Adipose tissue (tissue), 3 donors: Measurements from ENCODE around the gene PIGX. TPM values are rescaled to one million over a fixed set of nuclear protein-coding genes. Genes with fewer than 3 reads are reported as not detected.
"Not testable (repeated sequence)": the region's sequence is repeated elsewhere in the genome, so short reads cannot be mapped to it uniquely, and the experiment has no call there.

Experiments
- H3K27ac ChIP-seq: one replicate; pipeline ENCODE4 v1.5.1; 2013; ENCODE audit warnings: low read depth, low read length
- WGBS, 3 donors: extraction: QIAGEN DNeasy Blood & Tissue Kit; methylation state at CpG; one replicate each; pipeline ENCODE4 v1.1.7; 2013; 5-methylcytosine and 5-hydroxymethylcytosine counted together
- polyA plus RNA-seq, 3 donors: library from polyadenylated mRNA; stranded (reverse); fragments of 200-250 nt; gene quantifications; one replicate each; pipeline ENCODE4 v1.2.3, GENCODE V29; 2013
- donor health status: healthy with polysubstance abuse.
- donor health status: Bipolar disorder and iron deficiency.
- donor health status: healthy.

Gene PIGX
- polyA plus RNA-seq, 3 donors: 7.2 to 11.1 (median 10.1) TPM

DNA sequence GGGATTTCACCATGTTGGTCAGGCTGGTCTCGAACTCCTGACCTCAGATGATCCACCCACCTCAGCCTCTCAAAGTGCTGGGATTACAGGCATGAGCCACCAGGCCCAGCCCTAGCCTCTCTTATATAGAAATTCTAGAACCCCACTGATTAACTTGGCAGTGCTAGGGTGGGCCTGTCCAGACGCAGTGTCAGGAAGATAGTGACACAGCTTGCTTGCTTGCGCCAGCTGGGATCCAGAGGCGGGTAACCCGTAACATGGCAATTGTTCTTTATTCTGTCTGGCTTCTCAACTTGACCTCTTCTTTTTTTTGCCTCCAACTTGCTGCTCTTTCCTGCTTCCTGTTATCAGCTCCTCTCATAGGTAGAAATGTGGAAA is 16.3 kb upstream of the PIGX start:
- no peak overlapping the region for H3K27ac ChIP-seq
- 83 to 93% (median 86%) methylated on average over 5 of the region's 5 CpGs for WGBS, 3 donors

DNA sequence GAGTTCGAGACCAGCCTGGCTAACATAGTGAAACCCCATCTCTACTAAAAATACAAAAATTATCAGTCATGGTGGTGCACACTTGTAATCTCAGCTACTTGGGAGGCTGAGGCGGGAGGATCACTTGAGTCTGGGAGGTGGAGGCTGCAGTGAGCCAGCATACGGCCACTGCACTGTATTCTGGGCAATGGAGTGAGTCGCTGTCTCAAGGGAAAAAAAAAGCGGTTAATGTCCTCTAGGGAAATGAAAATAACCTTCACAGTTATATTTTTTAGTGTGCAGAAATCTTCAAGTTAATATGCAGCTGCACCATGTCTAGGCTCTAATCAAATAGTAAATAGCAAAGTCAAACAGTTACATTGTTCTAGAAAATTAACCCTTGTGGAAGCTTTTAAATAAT is 14.9 kb upstream of the PIGX start:
- no peak overlapping the region for H3K27ac ChIP-seq
- WGBS, 3 donors: 57 to 87% (median 83%) methylated on average over 5 of the region's 5 CpGs

DNA sequence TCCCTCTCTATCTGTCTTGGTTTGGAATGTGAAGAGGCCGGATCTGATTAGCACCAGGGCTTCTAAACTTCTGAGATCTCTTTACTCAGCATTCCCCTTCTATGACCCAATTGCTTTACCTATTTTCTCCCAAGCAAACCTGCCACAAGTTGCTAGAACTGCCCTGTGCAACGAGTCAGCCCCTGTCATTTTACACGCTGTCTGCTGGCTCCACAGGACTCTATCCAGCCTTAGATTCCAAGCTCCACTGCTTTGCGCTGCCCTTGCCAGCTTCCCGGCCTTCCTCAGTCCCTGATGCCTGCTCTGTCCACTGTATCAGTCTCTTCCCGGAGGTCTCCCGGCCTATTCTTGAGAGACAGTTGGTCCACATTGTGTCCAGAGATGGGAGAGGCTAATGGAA is 12.4 kb upstream of the PIGX start:
- WGBS, 3 donors: 90 to 91% (median 90%) methylated on average over 7 of the region's 7 CpGs
- no peak overlapping the region for H3K27ac ChIP-seq

DNA sequence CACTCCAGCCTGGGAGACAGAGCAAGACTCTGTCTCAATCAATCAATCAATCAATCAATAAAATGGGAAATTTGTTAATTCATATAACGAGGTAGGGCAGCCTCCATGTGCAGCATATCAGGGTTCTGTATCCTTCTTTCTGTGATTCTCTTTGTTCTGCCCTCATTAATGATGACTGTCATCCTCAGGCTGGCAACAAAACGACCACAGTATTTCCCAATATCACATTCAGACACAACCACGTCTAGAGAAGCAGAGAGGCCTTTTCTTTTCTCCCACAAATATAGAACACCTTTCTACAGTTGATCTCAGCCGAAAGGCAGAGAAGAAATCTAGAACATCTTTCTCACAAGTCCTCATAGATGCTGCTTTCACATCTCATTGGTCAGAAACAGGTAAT is 11.4 kb upstream of the PIGX start:
- 60 to 77% (median 61%) methylated on average over 4 of the region's 4 CpGs for WGBS, 3 donors
- H3K27ac ChIP-seq: no peak overlapping the region

DNA sequence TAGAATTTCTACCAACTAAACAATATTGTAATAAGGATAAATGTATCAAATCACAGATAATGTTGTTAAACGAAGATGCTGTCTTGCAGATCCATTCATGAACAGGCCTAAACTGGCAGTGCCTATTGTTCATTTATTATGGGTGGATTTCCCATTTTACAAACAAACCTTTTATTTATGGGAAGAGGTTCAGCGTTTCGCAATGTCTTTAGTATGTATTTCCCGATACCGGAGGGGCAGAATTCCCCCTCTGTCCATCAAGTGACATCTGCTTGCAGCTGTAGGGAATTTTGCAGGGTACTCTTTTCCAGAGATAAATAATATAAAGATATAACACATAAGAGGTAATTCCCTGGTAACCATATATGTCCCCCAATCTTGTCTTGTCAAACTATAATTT is 5.8 kb upstream of the PIGX start:
- no peak overlapping the region for H3K27ac ChIP-seq
- 67 to 84% (median 76%) methylated on average over 5 of the region's 5 CpGs for WGBS, 3 donors

DNA sequence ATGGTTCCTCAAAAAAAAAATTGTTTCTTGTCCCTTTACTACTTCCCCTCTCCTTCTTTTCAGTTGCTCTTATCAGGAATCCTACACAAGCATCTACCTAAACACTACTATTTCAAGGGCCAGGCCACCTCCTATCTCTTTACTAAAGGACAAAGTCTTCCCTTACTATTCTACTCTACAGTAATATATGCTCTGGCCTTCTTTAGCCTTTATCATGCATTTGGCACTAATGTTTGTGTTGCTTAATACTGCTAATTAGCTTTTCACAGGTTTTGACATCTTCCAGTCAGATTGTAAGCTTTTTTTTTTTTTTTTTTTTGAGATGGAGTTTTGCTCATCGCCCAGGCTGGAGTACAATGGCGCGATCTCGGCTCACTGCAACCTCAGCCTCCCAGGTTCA is 5.4 kb upstream of the PIGX start:
- H3K27ac ChIP-seq: no peak overlapping the region
- 98 to 100% (median 99%) methylated on average over 4 of the region's 4 CpGs for WGBS, 3 donors

DNA sequence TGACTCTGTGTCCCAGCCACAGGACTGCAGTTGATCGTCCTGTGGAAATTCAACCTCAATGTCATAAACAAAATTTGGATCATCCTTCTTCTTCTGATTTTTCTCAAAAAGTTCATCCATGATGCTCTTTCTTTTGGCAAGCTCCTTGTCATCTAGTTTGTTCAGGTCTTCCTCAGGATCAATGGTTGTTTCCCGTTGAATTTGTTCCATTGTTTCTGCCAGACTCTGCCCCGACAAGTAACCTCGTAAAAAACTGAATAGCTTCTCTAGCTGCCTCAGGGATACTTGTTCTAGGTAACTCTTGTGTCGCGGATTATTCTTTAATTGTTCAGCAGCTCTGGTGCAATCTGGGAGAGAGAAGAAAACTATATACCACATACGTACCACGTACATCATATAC is 4.6 kb upstream of the PIGX start:
- 87 to 95% (median 89%) methylated on average over 8 of the region's 8 CpGs for WGBS, 3 donors

DNA sequence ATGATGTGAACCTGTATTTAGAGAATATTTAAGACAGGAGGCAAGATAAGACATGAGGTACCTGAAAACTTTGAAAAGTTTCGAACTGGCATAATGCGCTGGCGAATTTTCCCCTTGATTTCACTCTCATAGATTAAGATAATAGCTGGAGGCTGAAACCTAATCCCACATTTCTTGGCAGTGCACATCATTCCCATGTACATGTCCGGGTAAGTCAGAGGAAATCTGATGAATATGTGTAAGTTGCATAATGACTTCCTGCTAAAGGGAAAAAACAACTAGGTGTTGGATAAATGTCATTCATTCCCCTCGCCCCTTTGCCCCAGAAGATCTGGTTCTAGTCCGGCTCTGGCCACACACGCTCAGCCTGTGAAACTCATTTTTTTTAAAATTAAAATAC is 3.7 kb upstream of the PIGX start:
- H3K27ac ChIP-seq: no peak overlapping the region
- WGBS, 3 donors: 73 to 86% (median 77%) methylated on average over 7 of the region's 7 CpGs

More for the DNA sequence above, 4.6 kb upstream of the PIGX start:
- H3K27ac ChIP-seq: no peak overlapping the region

DNA sequence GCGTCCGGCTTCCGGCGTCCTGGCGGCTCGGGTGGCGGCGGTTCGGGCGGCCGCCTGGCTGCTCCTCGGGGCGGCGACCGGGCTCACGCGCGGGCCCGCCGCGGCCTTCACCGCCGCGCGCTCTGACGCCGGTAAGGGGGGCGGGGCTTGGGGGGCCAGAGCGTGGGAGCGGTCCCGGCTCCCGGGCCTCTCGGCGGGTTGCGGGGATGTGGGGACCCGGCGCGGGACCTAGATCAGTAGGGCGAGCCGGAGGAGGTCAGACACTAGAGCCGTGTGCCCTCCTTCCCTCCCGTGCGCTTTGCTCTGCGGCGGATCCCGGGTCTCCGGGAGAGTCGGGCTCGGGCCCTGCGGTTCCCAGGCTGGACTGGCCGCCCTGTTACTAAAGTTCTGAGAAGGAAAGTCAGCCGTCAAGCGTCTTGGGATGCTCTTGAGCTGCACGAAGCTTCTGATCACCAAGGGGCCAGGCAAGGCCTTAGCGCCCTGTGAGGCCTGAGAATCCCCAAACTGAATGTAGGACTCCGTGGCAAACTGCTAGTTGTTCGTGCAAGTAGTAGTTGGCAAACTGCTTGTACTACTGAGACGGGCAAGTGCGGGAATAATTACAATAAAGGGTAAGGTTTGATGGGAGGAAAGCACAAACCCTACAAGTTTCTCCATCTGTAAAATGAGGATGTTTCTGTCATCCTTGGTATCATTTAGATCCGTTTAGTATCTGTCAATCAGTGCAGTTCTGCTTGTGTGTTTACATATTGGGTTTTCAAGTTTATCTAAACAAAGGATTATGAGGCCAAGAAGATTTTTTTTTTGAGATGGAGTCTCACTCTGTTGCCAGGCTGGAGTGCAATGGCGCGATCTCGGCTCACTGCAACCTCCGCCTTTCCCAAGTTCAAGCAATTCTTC is 587 bp downstream of the PIGX start:
- 6 to 7% (median 7%) methylated on average over 41 to 64 of the region's 64 CpGs for WGBS, 3 donors
- peak overlapping the region; percentile 81 for H3K27ac ChIP-seq

DNA sequence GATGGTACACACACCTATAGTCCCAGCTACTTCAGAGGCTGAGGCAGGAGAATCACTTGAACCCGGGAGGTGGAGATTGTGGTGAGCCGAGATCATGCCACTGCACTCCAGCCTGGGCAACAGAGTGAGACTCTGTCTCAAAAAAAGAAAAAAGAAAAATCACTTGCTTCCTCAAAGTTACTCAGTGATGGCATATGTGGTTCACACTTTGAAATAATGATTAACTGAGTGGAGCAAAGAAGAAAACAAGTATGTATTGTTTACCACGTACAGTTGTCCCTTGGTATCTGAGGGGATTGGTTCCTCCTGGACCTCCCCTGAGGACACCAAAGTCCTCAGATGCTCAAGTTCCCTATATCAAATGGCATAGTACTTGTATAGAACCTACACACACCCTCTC is 5.0 kb downstream of the PIGX start:
- WGBS, 3 donors: 75 to 97% (median 95%) methylated on average over 3 of the region's 3 CpGs

DNA sequence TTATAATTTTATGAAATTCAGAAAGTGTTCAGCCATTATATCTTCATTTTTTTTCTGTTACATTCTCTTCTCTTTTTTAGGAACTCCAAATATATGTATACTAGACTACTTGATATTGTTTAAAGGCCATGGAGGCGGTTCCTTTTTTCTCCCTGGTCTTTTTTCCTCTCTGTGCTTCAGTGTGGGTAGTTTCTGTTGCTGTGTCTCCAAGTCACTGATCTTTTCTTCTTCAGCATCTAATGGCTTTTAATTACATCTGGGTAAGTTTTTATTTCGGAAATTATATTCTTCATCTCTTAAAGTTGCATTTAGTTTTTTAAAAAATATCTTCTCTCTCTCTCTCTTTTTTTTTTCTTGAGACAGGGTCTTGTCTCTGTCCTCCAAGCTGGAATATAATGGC is 8.9 kb downstream of the PIGX start:
- 44 to 98% (median 93%) methylated on average over 2 of the region's 2 CpGs for WGBS, 3 donors
- H3K27ac ChIP-seq: no peak overlapping the region

More for the DNA sequence above, 5.0 kb downstream of the PIGX start:
- H3K27ac ChIP-seq: not testable (repeated sequence)

DNA sequence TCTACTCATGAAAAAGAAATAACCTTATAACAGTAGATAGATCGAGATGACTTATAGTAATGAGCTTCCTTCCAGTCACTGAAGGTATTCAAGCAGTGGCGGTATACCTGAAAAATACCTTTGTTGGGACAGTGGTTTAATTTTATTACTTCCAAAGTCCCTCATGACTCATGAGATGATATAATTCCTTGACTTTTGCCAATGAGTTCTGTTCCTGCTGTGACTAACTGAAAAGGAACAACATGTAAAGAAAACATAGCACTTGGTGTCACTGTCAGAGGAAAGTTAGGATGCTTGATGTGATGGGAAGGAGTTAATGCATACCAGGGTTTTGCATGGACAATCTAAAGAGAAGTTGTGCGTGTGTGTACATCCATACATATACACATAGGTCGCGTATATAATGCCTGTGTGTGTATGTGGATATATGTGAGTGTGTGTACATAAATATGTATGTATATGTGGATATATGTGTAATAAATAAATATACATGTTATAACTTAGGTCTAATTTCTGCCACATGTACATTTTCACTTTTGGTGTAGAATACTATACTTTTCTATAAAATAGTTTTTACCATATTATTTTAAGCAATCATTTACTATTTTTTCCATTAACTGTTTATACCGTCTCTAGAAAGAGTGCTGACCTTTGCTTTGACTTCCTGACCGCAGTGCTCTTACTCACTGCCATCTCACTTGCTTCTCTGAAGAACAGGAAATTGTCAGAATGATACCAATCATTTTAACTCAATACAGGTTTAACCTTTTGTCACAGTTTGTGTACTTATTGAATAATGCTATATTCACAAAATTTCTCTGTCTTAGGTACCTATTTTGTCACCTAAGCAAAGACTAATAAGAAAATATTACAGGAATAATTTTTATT is 14.9 kb downstream of the PIGX start:
- 78 to 90% (median 89%) methylated on average over 7 of the region's 7 CpGs for WGBS, 3 donors
- no peak overlapping the region for H3K27ac ChIP-seq

DNA sequence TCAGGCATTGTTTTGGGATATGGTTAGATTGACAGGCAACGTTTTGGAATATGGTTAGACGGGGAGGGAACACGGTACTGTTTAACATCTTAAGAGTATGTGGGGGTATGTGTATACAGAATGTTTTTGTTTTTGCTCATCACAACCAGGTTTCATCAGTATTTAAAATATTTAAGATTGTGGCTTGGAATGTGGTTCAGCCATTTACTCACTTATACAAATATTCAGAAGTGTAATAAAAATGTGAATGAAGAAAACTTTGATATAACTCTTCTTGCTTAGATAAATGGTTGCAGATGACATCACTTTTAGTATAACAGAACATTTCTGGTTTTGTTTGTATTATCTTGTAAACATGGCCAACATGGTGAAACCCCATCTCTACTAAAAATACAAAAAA is 23.6 kb downstream of the PIGX start:
- H3K27ac ChIP-seq: no peak overlapping the region
- WGBS, 3 donors: 89 to 94% (median 91%) methylated on average over 3 of the region's 3 CpGs

DNA sequence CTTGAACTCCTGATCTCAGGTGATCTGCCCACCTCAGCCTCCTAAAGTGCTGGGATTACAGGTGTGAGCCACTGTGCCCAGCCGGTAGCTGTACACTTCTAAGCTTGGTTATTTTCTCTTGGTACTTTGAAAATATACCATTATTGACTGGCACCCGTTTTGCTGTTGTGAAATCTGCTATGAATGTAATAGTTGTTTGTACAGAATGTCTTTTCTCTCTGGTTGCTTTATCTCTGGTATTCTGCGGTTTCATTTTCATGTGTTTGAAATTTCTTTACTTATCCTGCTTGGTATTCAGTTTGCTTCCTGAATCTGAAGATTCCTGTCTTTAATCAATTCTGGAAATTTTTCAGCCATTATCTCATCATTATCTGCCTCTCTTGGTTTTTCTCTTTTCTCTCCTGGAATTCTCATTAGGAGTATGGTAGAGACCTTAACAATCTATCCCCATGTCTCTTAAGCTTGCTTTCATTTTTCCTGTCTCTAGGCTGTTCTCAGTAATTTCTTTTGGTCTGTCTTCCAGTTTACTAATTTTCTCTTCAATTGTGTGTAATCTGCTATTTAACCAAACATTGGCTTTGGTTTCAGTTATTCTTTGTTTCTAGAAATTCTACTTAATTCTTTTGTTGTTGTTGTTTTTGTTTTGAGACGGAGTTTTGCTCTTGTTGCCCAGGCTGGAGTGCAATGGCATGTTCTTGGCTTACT is 24.6 kb downstream of the PIGX start:
- no peak overlapping the region for H3K27ac ChIP-seq
- WGBS, 3 donors: 91 to 99% (median 93%) methylated on average over 4 of the region's 4 CpGs

DNA sequence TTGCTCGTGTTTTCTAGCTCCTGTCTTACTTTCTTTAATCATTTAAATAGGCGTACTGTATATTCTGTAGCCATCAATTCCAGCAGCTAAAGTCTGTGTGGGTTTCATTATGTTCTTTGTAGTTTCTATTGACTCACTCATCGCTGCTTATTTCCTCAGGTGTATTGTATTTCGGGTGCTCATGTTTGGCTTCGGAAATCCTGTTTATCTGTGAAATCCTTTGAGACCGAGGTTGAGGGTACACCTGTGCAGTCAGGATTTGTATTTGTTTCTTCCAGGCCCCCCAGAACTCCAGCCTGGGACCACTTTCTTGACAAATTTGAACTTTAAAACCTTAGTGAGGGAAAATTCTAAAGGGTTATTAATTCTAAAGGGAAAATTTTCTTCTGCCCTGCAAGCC is 25.5 kb downstream of the PIGX start:
- no peak overlapping the region for H3K27ac ChIP-seq
- 89 to 92% (median 90%) methylated on average over 6 of the region's 6 CpGs for WGBS, 3 donors

DNA sequence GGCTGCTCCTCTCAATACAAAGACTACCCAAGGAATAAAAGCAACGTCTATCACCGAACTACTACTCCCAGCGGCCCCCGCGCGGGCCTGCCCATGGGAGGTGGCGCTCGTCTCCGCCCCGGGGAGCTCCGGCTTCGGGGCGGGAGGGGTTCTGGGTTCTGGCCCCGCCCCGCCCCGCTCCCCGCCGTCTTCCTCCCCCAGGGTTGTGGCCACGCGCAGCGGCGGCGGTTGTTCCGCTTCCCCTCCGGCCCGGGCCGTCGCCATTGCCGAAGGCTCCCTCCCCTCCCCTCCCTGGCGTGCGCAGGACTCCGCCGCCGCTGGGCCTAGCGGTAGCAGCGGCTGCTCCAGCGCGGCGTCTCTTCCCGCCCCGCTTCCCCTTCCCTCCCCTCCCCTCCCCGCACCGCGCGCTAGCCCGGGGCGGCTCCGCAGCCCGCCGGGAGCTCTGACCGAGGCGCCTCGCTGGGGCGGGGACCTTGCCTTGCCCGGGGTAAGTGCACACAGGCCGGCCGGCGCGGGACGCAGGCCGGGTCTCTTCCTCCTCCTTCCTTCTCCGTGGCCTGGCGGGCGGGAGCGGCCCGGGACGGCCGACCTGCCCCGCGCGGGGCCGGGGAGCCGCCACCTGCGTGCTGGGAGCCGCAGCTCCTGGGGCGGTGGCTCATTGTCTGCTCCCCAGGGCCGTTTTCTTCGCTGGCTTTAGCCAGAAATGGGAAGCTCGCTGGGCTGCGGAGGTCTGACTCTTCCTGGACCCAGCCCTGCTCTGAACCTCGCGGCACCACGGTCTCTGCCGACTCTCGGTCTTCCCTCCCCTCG is 27.7 kb downstream of the PIGX start, which contains the start of gene PAK2:
TSS of gene PAK2 (plus strand) at position 187 of the 810 bp plus-strand sequence. CDS start 42,790 bp downstream, outside the sequence.
- WGBS, 3 donors: 0 to 1% (median 0%) methylated on average over 37 to 86 of the region's 86 CpGs
- H3K27ac ChIP-seq: peak within 1 kb of the TSS; percentile 86

DNA sequence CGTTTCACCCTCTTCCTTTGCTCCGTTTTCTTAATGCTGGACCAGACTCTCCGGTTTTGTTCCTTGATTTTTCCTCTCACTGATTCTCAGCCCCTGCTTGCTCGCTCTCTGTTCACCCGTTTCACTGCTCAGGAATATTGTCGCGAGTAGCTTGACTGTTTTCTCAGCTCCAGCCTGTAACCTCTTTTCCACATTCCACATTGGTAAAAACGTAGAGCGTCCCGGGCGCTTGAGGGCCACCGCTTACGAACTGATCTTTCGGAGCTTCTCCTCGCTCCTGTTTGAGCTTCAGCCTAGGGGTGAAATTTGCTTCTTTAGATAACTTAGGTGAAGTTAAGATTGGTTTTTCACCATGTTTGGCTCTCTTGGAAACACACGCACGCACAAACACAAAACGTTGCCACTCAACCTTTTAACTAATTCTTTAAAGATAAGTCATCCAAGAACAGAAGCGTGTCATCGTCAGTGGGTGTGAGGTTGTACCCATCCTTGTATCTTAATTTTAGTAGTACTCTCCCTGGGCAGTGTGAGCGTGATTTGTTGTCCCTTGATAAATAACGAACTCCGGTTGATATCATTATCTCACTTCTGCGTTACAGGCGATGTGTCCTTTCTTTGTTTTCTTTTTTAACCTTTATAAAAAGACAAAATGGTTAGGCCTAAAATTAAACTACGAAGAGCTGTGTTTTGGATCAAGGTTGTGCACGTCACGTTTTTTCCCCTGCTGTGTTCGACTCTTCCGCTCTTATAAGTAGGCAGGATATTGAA is 28.5 kb downstream of the PIGX start:
- WGBS, 3 donors: 0% methylated on average over 30 of the region's 30 CpGs
- peak overlapping the region; percentile 71 for H3K27ac ChIP-seq
